ENCODE results near the gene ZNF280D.

Gene ZNF280D

DNA sequence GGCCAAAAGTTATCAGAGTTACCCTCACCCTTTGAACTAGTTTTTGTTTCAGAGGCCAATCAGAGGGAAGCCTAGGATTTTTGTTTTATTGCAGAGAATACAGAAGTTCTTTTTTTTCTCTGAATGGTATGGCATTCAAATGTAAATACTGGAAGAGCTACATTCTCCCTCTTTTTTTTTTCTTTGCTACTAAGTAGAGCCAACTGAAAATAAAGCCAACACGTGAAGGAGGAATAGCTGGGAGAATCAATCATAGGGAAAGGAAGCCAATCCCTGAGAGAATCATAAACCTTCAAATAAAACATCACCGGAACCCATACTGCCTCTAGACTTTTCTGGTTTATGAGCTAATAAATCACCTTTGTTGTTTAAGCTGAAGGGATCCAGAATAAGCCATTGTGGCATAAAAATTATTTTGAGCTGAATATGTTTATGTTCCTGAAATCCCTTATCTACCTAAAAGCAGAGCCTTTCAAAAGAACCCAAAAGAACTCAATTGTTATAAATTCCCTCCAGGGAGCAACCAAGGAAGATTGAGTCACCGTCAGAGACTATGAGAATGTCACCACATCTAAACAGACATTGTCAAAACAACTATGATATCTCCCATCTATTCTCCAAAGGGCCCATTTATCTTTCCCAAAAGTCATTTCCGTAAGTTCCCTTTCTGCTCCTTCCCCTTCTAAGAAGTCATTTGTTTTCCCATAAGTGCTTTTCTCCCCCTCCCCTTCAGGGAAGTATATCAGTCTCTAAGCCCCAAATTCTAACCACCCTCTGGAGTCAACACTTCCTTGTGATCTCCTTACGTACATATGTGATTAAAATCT, 3.8 kb upstream of the ZNF280D start:
- peaks cover 19 to 23% of the 10 kb centered on the region in 2 experiments for H3K4me1 ChIP-seq (ENCODE audit: control insufficient read depth in 1 of 2, insufficient read depth in 1 of 2, low read depth in 1 of 2, low read length in 1 of 2)
- H3K27ac ChIP-seq: no peak overlapping the region
- TF ChIP-seq, protein P1, sequence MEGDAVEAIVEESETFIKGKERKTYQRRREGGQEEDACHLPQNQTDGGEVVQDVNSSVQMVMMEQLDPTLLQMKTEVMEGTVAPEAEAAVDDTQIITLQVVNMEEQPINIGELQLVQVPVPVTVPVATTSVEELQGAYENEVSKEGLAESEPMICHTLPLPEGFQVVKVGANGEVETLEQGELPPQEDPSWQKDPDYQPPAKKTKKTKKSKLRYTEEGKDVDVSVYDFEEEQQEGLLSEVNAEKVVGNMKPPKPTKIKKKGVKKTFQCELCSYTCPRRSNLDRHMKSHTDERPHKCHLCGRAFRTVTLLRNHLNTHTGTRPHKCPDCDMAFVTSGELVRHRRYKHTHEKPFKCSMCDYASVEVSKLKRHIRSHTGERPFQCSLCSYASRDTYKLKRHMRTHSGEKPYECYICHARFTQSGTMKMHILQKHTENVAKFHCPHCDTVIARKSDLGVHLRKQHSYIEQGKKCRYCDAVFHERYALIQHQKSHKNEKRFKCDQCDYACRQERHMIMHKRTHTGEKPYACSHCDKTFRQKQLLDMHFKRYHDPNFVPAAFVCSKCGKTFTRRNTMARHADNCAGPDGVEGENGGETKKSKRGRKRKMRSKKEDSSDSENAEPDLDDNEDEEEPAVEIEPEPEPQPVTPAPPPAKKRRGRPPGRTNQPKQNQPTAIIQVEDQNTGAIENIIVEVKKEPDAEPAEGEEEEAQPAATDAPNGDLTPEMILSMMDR (IDR thresholded peaks at IDR 0.05): no peak
- H3K27me3 ChIP-seq: no peaks in the 10 kb centered on the region
- H3K4me3 ChIP-seq (ENCODE audit: low read depth in 1 of 2, low read length in 1 of 2): no peak overlapping the region
- no peaks in the 10 kb centered on the region for H3K36me3 ChIP-seq
- H3K9me3 ChIP-seq: no peaks in the 10 kb centered on the region

DNA sequence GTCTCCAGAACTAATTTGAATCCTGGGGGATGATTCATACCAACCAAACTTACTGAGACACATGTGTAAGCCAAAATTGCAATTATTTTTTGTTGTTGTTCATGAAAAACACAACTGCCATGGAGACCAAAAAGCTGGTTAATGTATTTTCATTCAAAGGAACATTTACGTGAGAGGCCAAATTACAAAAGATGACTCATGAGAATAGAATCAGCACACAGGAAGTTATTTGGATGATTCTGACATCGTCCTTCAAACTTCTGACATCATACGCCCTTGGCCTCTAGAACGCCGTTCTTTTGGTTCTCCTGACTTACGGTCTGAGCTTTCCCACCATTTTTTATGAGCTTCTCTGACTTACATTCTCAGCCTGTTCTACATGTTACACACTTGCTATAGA, 3.0 kb upstream of the ZNF280D start:
- H3K4me1 ChIP-seq (ENCODE audit: control insufficient read depth in 1 of 2, insufficient read depth in 1 of 2, low read depth in 1 of 2, low read length in 1 of 2): peaks cover 26 to 27% of the 10 kb centered on the region in 2 experiments
- no peaks in the 10 kb centered on the region for H3K36me3 ChIP-seq
- no peaks in the 10 kb centered on the region for H3K27me3 ChIP-seq
- H3K27ac ChIP-seq: no peak overlapping the region
- no peaks in the 10 kb centered on the region for H3K9me3 ChIP-seq
- no peak overlapping the region for H3K4me3 ChIP-seq (ENCODE audit: low read depth in 1 of 2, low read length in 1 of 2)
- TF ChIP-seq, protein P1 (IDR thresholded peaks at IDR 0.05): no peak

DNA sequence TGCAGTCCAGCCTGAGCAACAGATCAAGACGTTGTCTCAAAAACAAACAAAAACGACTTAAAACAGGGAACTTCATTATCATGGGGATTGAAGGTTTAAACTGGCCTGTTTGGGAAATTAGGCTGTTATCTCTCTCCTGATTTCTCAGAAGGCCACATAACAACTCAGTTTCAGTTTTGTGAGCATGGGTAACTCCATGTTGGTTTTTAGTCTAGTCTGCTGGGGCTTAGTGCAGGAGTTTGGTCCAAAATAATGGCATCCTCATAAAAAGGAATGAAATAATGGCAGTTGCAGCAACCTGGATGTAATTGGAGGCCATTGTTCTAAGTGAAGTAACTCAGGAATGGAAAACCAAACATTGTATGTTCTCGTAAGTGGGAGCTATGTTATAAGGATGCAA, 2.3 kb upstream of the ZNF280D start:
- Histone ChIP-seq H3K4me1 (ENCODE audit: control insufficient read depth in 1 of 2, insufficient read depth in 1 of 2, low read depth in 1 of 2, low read length in 1 of 2) (peaks cover 34% of the 10 kb centered on the region in 2 experiments), H3K36me3 (no peaks in the 10 kb centered on the region), H3K27ac (no peak overlapping the region), H3K4me3 (ENCODE audit: low read depth in 1 of 2, low read length in 1 of 2) (no peak overlapping the region), H3K27me3 (no peaks in the 10 kb centered on the region), H3K9me3 (no peaks in the 10 kb centered on the region)
- TF ChIP-seq, protein P1 (IDR thresholded peaks at IDR 0.05): no peak

DNA sequence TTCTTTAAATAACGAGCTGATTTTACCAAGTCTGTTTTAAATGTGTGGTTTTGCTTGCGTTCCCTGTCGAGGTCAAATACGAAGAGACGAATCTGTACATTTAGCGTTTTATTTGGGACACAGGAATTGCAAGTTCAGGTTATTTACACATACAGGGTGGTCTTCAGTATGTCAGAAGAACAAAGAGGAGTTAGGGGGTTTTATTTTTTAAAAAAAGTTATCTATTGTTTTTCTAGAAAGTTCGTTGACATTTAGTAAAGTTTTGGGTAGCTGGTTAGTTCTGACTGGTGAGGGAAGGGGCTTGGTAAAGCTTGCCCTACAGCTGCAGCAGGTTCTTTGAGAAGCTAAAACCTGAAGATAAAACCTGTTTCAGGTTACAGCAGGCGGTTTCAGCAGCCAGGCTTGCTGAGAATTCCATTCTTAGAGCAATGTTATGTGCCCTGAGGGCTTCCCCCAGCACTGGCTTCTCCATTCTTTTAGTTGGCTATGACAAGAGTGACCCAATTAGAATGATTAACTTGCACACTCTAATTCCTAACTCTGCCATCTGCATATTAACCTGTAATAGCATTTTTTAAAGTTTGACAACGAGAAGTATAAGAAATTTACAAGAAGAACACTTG, 815 bp upstream of the ZNF280D start:
- H3K36me3 ChIP-seq: no peaks in the 10 kb centered on the region
- H3K4me1 ChIP-seq (ENCODE audit: control insufficient read depth in 1 of 2, insufficient read depth in 1 of 2, low read depth in 1 of 2, low read length in 1 of 2): peaks cover 44% of the 10 kb centered on the region in 2 experiments
- no peaks in the 10 kb centered on the region for H3K27me3 ChIP-seq
- peak overlapping the region; percentile 95 for H3K27ac ChIP-seq
- H3K9me3 ChIP-seq: no peaks in the 10 kb centered on the region
- H3K4me3 ChIP-seq (ENCODE audit: low read depth in 1 of 2, low read length in 1 of 2): peak overlapping the region; percentile 78 to 85
- TF ChIP-seq, protein P1 (IDR thresholded peaks at IDR 0.05): no peak

DNA sequence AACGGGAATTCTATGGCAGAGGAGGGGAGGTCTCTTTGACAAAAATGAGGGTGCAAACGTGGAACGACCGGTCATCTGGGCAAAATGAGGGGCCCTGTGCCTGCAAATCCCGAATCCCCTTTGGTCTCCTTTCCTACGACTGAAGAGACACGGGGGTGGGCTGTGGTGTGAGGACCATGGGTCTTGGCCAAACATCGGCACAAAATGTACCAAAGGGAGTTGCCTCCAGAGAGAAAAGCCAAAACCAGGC, 498 bp downstream of the ZNF280D start:
- H3K36me3 ChIP-seq: no peaks in the 10 kb centered on the region
- H3K4me1 ChIP-seq (ENCODE audit: control insufficient read depth in 1 of 2, insufficient read depth in 1 of 2, low read depth in 1 of 2, low read length in 1 of 2): peaks cover 48 to 53% of the 10 kb centered on the region in 2 experiments
- H3K27me3 ChIP-seq: no peaks in the 10 kb centered on the region
- peak overlapping the region; percentile 78 to 85 for H3K4me3 ChIP-seq (ENCODE audit: low read depth in 1 of 2, low read length in 1 of 2)
- TF ChIP-seq, protein P1 (IDR thresholded peaks at IDR 0.05): no peak
- no peaks in the 10 kb centered on the region for H3K9me3 ChIP-seq
- H3K27ac ChIP-seq: peak overlapping the region; percentile 95
